T-helper 22 cell (primary cell): ENCODE measurements around the gene MXRA5.
"Not testable (repeated sequence)": the region's sequence is repeated elsewhere in the genome, so short reads cannot be mapped to it uniquely, and the experiment has no call there.

ENCODE experiments used
- DNase-seq: peaks from one replicate; pipeline ENCODE4 v3.0.0-alpha.2; 2020; ENCODE audit warnings: low read depth

MXRA5 gene

DNA sequence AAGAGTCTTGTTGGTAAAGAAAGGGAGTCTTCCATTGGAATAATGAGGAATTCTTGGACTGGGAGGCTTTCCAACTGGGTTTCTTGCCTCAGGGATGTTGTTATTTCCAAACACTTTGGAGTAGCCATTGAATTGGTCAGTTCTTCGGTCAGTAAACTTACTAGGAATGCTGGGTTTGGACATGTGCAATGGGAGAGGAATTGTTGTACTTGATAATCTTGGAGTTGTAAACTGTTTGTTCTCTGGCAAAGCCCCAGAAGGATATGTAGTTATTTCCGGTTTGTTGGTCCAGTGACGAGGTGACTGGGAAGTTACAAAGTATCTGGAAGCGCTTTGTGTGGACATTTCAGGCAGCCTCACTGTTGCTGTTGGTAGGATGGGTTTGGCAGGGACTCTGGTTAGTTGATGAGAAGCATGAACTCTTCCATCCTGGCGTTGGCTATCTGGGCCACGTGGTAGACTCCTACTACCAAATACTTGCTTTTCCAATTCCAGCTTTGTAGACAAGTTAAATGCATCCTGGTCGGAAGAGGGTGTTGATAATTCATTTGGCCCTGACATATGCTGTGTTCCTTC lies 25.9 kb downstream of the MXRA5 start:
- DNase-seq = no peak

DNA sequence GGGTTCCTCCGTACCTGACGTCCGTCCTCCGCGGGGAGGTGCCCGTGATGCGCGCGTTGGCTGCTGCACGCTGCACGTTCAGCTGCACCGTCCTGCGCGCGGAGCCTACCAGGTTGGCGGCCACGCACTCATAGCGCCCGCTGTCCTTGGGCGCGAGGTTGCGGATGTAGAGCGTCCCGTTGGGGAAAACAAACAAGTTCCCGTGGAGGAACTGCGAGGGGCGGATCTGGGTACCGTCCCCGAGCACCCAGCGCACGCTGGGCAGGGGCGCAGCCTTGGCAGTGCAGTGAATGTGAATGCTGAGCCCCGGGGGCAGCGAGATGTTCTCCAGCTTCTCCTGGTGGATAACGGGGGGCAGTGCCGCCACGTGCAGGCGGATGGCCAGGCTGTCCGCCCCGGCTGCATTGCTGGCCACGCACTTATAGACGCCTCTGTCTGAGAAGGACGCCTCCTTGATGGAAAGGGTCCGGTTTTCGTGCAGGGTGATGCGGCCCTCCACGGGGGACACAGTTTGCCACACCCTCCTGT lies 29.2 kb downstream of the MXRA5 start:
- no peak for DNase-seq

DNA sequence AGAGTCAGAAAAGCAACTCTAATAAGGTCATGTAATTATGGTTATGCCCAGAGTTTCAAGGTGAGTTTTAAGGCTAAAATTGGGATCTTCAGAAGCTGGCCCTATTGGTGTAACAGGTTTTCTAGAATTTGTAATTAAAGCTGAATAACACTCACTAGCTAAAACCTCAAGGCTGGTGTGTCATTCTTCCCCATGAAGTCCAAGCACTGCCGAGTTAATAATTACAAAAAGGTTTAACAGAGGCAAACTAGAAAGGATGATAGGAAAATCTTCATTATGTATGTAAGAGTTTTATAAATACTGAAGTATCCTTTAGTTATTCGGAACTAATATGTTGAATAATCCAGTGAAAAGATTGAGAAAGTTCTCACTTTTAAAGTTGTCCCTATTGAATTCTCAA lies 34.3 kb downstream of the MXRA5 start:
- no peak for DNase-seq

DNA sequence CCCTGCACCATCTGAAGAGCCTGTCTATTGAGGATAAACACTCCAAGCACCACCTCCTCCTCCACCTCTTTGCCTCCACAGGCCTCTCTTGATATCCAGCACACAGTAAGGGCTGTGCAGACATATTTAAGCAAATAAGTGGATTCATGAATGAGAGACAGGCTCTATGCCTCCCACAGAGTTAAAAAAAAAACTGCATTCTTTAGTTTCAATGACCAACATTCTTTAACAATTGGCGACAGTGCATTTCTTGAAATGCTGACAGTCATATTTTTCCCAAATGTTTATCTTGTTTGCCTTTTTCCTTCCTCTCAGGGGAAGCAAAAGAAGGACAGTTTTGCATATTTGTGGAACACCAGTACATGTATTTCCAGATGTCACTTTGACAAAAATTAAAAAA lies 38.6 kb downstream of the MXRA5 start:
- no peak for DNase-seq

DNA sequence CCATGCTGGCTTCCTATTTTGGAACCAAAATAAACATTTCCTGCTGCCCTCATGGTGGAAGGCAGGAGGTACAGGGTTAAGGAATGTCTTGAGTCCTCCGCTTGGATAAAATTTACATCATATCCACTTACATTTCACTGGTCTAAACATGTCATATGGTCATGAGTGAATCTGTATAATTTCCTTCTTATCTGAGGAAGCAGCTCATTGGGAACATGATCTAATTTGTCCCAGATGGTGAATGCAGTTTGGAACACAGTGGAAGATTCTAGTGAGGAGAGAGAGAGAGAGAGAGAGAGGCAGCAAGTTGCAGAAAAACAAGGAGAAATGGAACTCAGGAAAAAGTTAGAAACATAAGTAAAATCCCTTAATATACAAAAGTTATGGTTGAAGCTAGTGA lies 46.8 kb downstream of the MXRA5 start:
- DNase-seq = no peak

DNA sequence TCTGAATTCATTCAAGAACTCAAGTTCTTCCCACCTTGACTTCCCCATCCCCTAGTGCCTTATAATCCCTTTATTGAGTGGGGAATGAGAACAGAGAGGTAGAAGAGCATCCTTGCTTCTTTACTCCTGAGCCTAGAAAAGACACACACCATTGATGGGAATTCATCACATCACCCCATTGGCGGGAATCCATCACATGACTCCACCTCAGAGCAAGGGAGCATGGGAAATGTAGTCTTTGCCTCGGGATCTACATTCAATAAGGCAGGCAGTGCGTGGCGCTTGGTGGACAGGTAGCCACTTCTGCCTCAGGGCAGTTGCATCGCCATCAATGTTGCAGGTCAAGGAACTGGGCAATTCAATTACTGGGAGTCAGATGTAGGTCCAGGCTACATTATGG lies 50.7 kb downstream of the MXRA5 start:
- no peak for DNase-seq

DNA sequence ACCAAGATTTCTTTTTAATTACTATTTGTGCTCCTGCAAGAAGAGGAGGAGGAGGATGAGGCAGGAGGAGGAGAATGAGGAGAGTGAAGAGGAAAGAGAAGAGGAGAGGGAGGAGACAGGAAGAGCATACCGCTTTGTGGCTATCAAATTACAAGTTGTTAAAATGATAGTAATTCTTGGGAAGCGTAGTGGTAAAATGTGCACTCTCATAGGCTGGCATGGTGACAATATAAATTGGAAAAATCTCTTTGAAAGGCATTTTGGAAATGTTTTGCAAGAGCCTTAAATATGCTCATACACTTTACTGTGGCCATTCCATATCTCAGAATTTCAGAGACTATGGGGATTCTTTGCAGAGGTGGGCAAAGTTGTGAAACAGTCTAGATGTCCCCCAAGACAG lies 53.2 kb downstream of the MXRA5 start:
- no peak for DNase-seq

DNA sequence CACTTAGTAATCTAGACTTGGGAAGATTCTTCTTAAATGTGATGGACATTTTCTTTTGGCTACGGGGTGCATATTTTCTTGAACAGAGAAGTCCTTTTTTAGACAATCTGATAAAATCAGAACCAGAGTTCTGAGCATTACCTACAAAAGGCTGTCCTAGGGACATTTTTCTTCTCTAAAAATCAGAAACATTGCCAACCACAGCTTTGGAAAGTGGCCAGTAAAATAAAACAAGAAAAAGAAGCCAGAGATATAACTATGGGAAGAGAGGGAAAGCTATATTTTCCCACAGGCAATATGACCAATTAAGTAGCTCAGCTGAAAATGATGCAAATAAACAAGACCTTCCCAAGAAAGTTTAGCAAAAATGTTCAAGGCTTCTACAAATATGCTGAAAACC lies 55.9 kb downstream of the MXRA5 start:
- DNase-seq = no peak

DNA sequence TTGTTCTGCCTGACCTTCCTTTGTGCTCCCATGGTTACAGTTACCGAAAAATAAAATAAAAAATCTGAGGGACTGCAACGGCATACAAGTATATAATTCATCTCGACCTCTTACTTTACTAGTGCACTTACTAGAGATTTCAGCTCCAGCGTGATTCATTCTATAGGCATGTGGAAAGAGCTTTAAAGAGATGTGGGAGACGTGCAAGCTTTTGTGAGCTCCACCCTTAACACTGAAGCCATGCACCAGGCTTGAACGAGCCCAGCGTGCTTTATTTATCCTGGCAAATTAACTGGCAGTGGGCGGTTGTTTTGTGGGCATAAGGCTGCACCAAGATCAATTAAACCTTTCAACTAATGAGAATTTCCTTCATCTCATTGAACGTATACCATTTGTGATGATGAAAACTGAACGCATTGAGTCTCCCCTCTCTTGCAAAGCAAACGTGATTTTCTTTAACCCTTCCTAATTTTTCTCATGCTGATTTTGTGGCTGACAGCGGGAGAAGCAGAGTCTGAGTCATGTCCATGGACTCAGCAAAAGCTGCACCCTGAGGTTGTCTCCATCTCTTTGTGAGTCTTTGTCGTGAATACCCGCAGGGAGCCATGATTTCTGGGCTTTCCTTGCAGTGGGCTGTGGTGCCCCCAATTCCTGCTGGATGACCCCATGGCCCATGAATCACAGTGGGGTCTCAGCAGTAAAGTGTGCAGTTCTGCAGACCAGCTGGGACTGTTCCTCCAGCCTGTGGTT lies 60.1 kb downstream of the MXRA5 start:
- DNase-seq = no peak

DNA sequence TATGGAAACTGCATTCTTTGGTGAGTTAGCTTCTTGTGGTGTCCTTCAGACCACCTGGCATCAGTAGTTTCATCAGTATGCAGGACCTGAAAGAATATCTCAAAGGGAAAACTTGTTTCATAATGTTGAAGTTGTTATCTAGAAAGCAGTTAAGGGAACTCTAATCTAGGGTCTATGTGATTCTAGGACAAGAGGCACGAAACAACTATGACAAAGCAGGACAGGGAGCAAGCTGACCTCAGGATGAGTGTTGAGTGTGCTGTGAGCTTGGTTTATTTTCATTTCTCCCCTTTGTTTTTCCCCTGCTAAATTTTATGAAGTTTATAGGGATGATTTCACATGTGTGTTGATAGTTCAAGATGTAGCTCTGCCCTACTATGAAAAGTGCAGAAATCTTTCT lies 65.7 kb downstream of the MXRA5 start:
- no peak for DNase-seq

DNA sequence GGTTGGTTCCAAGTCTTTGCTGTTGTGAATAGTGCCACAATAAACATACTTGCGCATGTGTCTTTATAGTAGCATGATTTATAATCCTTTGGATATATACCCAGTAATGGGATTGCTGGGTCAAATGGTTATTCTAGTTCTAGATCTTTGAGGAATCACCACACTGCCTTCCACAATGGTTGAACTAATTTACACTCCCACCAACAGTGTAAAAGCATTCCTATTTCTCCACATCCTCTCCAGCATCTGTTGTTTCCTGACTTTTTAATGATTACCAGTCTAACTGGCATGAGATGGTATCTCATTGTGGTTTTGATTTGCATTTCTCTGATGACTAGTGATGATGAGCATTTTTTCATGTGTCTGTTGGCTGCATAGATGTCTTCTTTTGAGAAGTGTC lies 72.8 kb downstream of the MXRA5 start:
- not testable (repeated sequence) for DNase-seq

DNA sequence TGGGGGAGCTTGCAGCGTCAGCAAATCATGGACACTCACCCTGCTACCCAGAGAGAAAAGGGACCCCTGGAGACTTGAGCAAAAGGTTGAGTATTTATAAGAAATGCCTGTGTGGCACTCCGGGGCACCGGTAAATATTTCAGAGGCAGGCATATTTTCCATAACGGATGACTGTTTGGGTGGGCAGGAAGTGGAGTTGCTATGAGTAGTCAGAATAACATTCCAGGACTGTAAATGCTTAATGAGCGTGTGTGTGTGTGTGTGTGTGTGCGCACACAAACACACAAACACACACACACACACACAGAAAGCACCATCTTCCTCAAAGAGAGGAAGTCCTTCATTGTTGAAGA lies 74.6 kb downstream of the MXRA5 start:
- DNase-seq = no peak

DNA sequence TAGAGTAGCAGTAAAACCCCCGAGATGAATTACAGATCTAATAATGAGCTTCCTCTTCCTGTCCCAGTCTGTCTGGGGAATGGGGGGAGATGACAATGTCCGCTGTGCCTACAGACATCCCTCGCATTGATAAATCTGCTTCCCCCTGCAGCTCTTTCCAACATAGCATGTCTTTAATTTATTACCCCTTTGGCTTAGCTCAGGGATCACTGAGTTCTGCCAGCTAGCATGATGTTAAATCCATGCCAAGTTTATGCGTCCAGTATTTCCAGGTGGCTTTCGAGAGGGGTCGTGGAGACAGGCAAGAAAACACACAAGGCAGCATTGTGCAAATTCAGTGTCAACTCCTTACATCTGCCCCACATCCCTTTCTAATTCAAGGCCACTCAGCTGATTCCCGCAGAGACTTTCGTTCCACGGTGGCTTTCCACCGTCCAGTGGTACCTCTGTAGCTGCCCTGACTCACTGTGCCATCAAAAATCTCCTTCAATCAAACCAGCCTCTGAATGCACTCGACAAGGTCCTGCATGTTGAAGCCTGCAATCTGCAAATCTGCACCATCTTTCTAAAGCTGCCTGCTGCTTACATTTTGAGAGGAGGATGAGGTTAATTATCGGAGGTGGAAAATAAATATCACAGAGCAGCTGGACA lies 75.1 kb downstream of the MXRA5 start:
- no peak for DNase-seq

DNA sequence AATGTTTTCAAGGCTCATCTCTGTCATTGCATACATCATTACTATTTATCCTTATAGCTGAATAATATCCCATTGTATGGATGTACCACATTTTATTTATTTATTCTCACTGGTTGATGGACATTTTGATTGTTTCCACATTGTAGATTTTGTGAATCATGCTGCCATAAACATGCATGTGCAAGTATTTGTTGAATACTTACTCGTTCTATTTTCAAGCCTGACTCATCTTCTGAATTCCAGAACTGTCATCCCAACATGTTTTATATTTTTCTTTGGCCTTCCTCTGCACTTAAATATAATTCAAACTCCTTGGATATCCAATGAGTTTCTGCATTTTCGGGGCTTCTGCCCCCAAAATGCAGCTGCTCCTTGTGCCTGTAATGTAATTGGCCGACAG lies 77.6 kb downstream of the MXRA5 start:
- no peak for DNase-seq

DNA sequence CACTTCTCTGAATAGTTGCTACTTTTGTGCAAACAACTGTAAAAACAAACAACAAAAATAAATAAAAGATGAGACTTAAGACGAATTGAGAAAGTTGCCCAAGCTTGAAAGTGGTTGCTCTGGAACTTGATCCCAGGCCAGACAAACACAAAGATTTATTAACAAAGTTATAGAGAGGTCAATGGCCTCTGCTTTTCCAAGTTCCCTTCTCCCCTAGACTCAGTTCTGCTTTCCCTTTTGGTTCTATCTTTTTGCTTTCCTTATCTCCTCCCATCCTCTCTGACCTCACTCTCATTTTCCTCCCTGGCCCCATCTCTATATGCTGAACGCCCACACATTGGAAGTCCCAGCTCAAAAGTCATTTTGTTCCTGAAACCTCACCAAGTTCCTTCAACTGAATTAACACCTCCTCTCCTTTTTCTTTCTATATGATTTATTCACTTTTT lies 82.7 kb downstream of the MXRA5 start:
- DNase-seq = no peak

DNA sequence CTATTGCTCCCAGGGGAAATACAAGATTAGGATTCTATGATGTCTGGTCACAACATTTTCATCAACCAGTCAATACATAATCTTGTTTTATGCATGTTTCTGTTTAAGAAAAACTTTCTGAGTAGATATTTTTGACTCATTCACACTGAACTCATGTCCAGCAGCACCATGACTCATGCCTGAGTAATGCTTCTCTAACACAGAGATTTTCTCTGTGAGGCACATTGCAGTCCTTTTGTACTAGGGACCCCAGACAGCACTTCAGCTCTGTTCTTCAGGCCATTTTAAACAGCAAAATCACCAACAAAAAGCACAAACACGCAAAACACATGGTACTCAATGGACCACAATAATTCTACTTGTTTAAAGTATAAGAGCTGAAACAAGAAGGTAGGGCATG lies 83.6 kb downstream of the MXRA5 start:
- DNase-seq = no peak
